Muscle of back (tissue), 11 donors: ENCODE results near the gene AKT1. TPM values are rescaled to one million over a fixed set of nuclear protein-coding genes. Genes with fewer than 3 reads are reported as not detected.

Experiments used
- DNase-seq, 3 donors: peaks; one replicate each; pipeline versions ENCODE4 v3.0.0 to v3.0.0-alpha.2; 2013
- polyA plus RNA-seq, 10 donors: library from polyadenylated mRNA; unstranded; fragments of 120-200 nt; gene quantifications; one replicate each; pipeline ENCODE4 v1.2.1, GENCODE V29; 2013; ENCODE audit not compliant: insufficient read length in 10 of 10

Gene AKT1
- polyA plus RNA-seq, 10 donors = 136 to 198 (median 172) TPM

- DNase-seq = no peak
Measured at GRCh38 chr14:104725772-104726548, 69.6 kb downstream of the AKT1 start.

- peak; percentile 50 to 90 (median 68) for DNase-seq
Measured at GRCh38 chr14:104724981-104725771, 70.4 kb downstream of the AKT1 start.

- DNase-seq = peak in 2 of 3 donors; percentile 37 to 51
Measured at GRCh38 chr14:104724407-104724980, 71.1 kb downstream of the AKT1 start.

GRCh38 chr14:104723651-104724406 lies 71.7 kb downstream of the AKT1 start, which contains the start of gene ADSS1:
Gene ADSS1 (plus strand): TSS chr14:104724229. CDS start chr14:104724271, 42 bp downstream.
- peak in 2 of 3 donors; percentile 48 to 81 for DNase-seq

GRCh38 chr14:104722938-104723650 lies 72.5 kb downstream of the AKT1 start:
- no peak for DNase-seq

- peak in 1 of 3 donors; percentile 67 for DNase-seq
Measured at GRCh38 chr14:104721505-104722431, 73.8 kb downstream of the AKT1 start.

Other genes with a start within 250 kb of the AKT1 start
- gene C14orf180, start 216.0 kb downstream of the AKT1 start, polyA plus RNA-seq = 1 to 10 TPM; 3.9 to 8.7 (median 5.9) TPM
- 1 to 10 TPM in 2 of 10 donors, under 1 TPM in 8; 0.39 to 1.7 (median 0.68) TPM for gene TMEM179, start 191.0 kb downstream of the AKT1 start, polyA plus RNA-seq
- gene INF2, start 106.1 kb downstream of the AKT1 start, polyA plus RNA-seq = 10 to 100 TPM; 31.6 to 57.0 (median 43.3) TPM
- 10 to 100 TPM; 29.1 to 87.2 (median 57.4) TPM for gene ADSS1, start 71.5 kb downstream of the AKT1 start, polyA plus RNA-seq
- 10 to 100 TPM; 48.4 to 90.0 (median 70.7) TPM for gene SIVA1, start 42.6 kb downstream of the AKT1 start, polyA plus RNA-seq
- 1 to 10 TPM; 4.0 to 7.4 (median 6.2) TPM for gene ZBTB42, start 5.4 kb upstream of the AKT1 start, polyA plus RNA-seq
- 1 to 10 TPM; 1.1 to 5.4 (median 2.5) TPM for gene CEP170B, start 69.5 kb upstream of the AKT1 start, polyA plus RNA-seq
- 1 to 10 TPM; 3.6 to 8.7 (median 4.8) TPM for gene PLD4, start 129.1 kb upstream of the AKT1 start, polyA plus RNA-seq
- gene AHNAK2, start 182.6 kb upstream of the AKT1 start, polyA plus RNA-seq = 10 to 100 TPM in 9 of 10 donors, 1 to 10 TPM in 1; 4.1 to 22.2 (median 16.0) TPM
- gene CLBA1, start 190.0 kb upstream of the AKT1 start, polyA plus RNA-seq = 1 to 10 TPM; 2.6 to 6.7 (median 4.4) TPM
- gene CDCA4, start 225.3 kb upstream of the AKT1 start, polyA plus RNA-seq = 10 to 100 TPM; 11.0 to 29.9 (median 16.7) TPM